Kidney (tissue), 14 donors: ENCODE measurements around the gene TAF3. TPM values are rescaled to one million over a fixed set of nuclear protein-coding genes. Genes with fewer than 3 reads are reported as not detected.

ENCODE experiments used
- DNase-seq, 5 donors: peaks; one replicate each; pipeline ENCODE4 v3.0.0-alpha.2; 2013 to 2020
- FAIRE-seq: peaks from 2 replicates; lab custom pipeline; 2012; peaks lifted over from hg19 to GRCh38; lab: Jason Lieb, UNC
- H3K27ac ChIP-seq, 2 donors: one replicate each; pipeline ENCODE4 v1.7.0; 2013; ENCODE audit warnings: low read depth in 2 of 2, low read length in 2 of 2, inconsistent platforms in 1 of 2
- H3K27me3 ChIP-seq: one replicate; pipeline ENCODE4 v1.7.1; 2013; ENCODE audit warnings: low read length, inconsistent platforms; ENCODE audit not compliant: control insufficient read depth, insufficient read depth
- H3K36me3 ChIP-seq, 3 donors: one replicate each; pipeline versions ENCODE4 v1.7.0 to v1.7.1; 2013; ENCODE audit warnings: low read length in 3 of 3, control low read depth in 1 of 3, inconsistent platforms in 1 of 3; ENCODE audit not compliant: insufficient read depth in 3 of 3, control insufficient read depth in 2 of 3
- H3K4me1 ChIP-seq, 3 donors: one replicate each; pipeline versions ENCODE4 v1.7.0 to v1.7.1; 2013; ENCODE audit warnings: low read length in 3 of 3, inconsistent platforms in 1 of 3, low read depth in 1 of 3; ENCODE audit not compliant: control insufficient read depth in 2 of 3, insufficient read depth in 2 of 3
- H3K4me3 ChIP-seq, 3 donors: one replicate each; pipeline versions ENCODE4 v1.7.0 to v1.8.1; 2013; ENCODE audit warnings: low read length in 3 of 3, control low read depth in 1 of 3, inconsistent platforms in 1 of 3
- H3K9ac ChIP-seq, 3 donors: one replicate each; pipeline versions ENCODE4 v1.7.0 to v1.7.1; 2013; ENCODE audit warnings: low read length in 3 of 3, control low read depth in 1 of 3, inconsistent platforms in 1 of 3
- H3K9me3 ChIP-seq, 3 donors: one replicate each; pipeline versions ENCODE4 v1.7.0 to v1.7.1; 2013; ENCODE audit warnings: low read length in 3 of 3, control low read depth in 1 of 3, inconsistent platforms in 1 of 3; ENCODE audit not compliant: control insufficient read depth in 2 of 3, insufficient read depth in 1 of 3
- intact Hi-C: fragments of 100-400 bp; cut with DNase I; formaldehyde crosslinking; loops from one replicate; pipeline ENCODE4 v1.11.1; 2022
- polyA plus RNA-seq: library from polyadenylated mRNA; stranded (reverse); fragments of 350-450 nt; fragmentation: Illumina TruSeq; extraction: RNeasy Lipid Tissue Mini Kit (QIAGEN cat#74804); gene quantifications from one replicate; pipeline ENCODE4 v1.2.3, GENCODE V29; 2014; ENCODE audit warnings: low read depth, low replicate concordance; ENCODE audit not compliant: insufficient read depth
- total RNA-seq: library from RNA; stranded (reverse); fragmentation: NEBNext Ultra II Directional; extraction: Animal tissue kit (Norgen Biotek cat#: 25700); gene quantifications from one replicate; pipeline ENCODE4 v1.2.1, GENCODE V29; 2021
- TF ChIP-seq, protein P1 (sequence below): IDR thresholded peaks from 3 replicates; pipeline ENCODE4 v1.5.1; 2012; ENCODE audit warnings: mild to moderate bottlenecking, moderate library complexity, borderline replicate concordance; ENCODE audit not compliant: insufficient read depth; ENCODE audit errors: extremely low read depth
- donor health status: control.
- donor health status: control.
- donor health status: control.
- donor health status: control.
- donor health status: control.
- donor health status: DM: yes; HTN: yes; CAD: no.
- donor health status: Normal renal cell carcinoma (clear cell type).

The TAF3 gene
- total and polyA plus RNA-seq, 2 donors from 2014 or later: 4.0 to 8.7 TPM

DNA sequence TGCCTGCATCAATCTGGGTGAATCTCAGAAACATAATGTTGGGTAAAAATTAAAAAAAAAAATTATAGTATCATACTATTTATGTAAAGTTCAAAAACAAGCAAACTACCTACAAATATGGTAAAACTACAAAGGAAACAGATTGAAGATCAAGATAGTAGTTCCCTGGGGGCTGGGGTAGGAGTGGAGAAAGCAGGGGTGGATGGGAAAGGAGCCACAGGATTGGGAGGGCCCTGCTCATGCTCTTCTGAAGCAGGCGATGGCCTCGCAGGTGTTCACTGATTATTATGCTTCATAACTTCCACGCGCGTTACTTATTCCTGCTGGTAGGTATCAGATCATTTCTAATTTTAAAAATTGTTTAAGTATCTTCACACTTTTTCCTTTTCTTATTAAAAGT is 140.1 kb downstream of the TAF3 start:
- Histone ChIP-seq H3K9me3 (no peaks in the 10 kb centered on the region), H3K27ac (no peak overlapping the region), H3K4me1 (no peaks in the 10 kb centered on the region), H3K9ac (no peak overlapping the region), H3K27me3 (no peaks in the 10 kb centered on the region), H3K4me3 (no peak overlapping the region), H3K36me3 (no peaks in the 10 kb centered on the region)
- TF ChIP-seq, protein P1, sequence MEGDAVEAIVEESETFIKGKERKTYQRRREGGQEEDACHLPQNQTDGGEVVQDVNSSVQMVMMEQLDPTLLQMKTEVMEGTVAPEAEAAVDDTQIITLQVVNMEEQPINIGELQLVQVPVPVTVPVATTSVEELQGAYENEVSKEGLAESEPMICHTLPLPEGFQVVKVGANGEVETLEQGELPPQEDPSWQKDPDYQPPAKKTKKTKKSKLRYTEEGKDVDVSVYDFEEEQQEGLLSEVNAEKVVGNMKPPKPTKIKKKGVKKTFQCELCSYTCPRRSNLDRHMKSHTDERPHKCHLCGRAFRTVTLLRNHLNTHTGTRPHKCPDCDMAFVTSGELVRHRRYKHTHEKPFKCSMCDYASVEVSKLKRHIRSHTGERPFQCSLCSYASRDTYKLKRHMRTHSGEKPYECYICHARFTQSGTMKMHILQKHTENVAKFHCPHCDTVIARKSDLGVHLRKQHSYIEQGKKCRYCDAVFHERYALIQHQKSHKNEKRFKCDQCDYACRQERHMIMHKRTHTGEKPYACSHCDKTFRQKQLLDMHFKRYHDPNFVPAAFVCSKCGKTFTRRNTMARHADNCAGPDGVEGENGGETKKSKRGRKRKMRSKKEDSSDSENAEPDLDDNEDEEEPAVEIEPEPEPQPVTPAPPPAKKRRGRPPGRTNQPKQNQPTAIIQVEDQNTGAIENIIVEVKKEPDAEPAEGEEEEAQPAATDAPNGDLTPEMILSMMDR: no peak
- FAIRE-seq (no peak), DNase-seq (no peak)
- intact Hi-C loops: no loop called here

DNA sequence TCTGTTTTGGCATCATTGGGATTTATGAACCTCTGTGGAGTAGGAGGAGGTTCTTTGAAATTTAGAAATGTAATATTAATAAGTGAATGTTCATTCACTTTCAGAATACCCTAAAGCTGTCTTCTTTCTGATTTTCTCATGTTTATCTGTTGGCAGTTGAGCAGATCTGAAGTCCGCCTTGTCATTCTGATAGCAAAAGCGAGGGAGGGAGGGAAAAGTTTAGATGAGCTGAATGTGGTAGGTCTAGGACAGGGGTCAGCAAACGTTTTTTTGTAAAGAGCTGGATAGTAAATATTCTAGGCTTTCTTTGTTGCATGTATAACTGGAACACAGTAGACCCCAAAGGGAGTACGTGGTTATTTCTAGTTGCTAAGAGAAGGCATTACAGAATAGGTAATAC is 141.8 kb downstream of the TAF3 start:
- FAIRE-seq (no peak), DNase-seq (no peak)
- intact Hi-C loops: no loop called here
- no peaks in the 10 kb centered on the region for H3K4me1 ChIP-seq
- H3K27me3 ChIP-seq: no peaks in the 10 kb centered on the region
- H3K9ac ChIP-seq: no peak overlapping the region
- H3K4me3 ChIP-seq: no peak overlapping the region
- no peak overlapping the region for H3K27ac ChIP-seq
- peaks cover 2 to 8% (median 5%) of the 10 kb centered on the region in 3 donors for H3K36me3 ChIP-seq
- TF ChIP-seq, protein P1: no peak
- no peaks in the 10 kb centered on the region for H3K9me3 ChIP-seq

DNA sequence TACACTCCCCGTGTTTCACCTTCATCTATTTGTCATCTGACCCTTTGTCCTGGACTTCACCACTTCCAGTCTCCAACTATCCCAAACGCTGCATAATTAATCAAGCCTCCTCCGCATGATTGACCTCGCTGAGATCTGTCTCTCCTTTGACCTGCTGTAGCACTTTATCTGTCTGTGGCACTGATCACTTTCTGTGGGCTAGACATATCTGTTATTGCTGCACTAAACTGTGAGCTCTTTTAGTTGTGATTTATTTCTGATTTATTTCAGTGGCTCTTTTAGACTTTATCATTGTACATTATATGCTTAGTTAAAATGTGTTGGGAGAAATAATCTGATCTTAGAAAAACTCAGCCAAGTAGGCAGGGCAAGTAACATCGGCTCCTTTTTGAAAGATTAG is 144.3 kb downstream of the TAF3 start:
- Histone ChIP-seq H3K27ac (no peak overlapping the region), H3K4me3 (no peak overlapping the region), H3K9ac (no peak overlapping the region), H3K36me3 (peaks cover 2 to 8% (median 5%) of the 10 kb centered on the region in 3 donors), H3K4me1 (no peaks in the 10 kb centered on the region), H3K9me3 (no peaks in the 10 kb centered on the region), H3K27me3 (no peaks in the 10 kb centered on the region)
- TF ChIP-seq, protein P1: no peak
- intact Hi-C loops: no loop called here
- FAIRE-seq (no peak), DNase-seq (no peak)

GRCh38 chr10:7965457-7965856 is 147.2 kb downstream of the TAF3 start:
- Histone ChIP-seq H3K9me3 (no peaks in the 10 kb centered on the region), H3K36me3 (peaks cover 2 to 8% (median 5%) of the 10 kb centered on the region in 3 donors), H3K27me3 (no peaks in the 10 kb centered on the region), H3K4me1 (no peaks in the 10 kb centered on the region), H3K9ac (no peak overlapping the region), H3K4me3 (no peak overlapping the region), H3K27ac (no peak overlapping the region)
- no peak for FAIRE-seq
- intact Hi-C loops: no loop called here
- TF ChIP-seq, protein P1: no peak
- no peak for DNase-seq
